AML-193 (cell line): ENCODE results near the gene ITGA1.

Experiments
- DNase-seq, 2 experiments: peaks; one replicate each; lab custom pipeline; 2025; lab: John Stamatoyannopoulos, UW

ITGA1 gene

DNA sequence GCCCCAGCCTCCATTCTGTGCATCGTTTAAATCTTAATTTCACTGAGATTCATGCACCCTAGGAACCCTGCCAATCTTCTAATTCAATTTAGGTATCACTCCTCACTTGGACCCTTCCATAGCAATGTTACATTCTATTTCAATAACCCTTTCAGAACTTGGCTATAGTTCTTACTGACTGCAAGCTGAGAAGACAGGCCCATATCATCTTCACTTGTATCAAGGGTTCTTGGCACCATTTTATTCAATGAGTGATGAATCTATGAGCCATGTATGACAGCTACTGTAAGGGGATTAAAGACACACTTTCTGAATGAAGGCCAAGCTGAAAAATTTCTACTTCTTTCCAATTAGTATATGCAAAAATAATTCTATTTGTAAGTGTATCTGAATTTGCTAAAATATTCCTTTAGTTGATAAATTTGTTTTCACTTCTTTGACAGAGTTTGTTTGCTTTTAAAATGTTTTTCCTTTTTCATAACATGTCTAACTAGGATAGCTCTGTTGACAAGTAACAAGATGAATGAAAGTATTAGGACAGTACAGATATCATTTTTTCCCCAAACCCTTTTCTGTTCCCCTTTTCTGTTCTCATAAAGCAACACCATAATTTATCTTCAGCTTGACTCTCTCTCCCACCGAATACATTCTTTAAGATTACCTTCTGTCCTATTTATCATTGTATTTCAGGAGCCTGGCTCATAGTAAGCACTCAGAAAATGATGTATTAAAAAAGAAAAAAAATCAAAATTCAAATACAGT lies 211.0 kb downstream of the ITGA1 start:
- DNase-seq: no peak

DNA sequence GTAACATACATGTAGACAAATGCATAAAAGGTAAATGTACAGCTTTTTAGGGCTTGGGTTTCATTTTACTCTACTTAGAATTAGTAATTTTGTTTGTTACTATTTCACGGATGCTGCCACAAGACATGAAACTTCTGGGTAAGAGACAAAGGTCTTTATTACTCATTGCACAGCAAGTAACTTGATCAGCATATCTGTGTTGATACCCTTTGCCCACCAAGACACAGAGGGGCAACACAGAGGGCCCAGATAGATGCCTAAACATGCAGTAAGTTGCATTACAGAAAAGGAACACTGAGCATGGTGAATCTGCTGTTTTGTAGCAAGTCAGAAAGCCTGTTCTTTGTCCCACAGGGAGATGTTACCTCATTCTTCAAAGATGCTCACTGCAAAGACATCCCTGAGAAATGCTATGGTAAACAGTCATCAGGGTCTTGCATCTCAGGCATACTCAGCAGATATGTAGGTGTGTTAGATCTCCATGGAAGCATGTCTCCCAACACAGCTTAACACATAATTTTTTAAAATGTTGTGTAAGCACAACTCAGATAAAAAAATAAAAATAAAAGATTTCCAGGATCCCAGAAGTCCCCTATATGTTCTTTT lies 211.7 kb downstream of the ITGA1 start:
- no peak for DNase-seq

DNA sequence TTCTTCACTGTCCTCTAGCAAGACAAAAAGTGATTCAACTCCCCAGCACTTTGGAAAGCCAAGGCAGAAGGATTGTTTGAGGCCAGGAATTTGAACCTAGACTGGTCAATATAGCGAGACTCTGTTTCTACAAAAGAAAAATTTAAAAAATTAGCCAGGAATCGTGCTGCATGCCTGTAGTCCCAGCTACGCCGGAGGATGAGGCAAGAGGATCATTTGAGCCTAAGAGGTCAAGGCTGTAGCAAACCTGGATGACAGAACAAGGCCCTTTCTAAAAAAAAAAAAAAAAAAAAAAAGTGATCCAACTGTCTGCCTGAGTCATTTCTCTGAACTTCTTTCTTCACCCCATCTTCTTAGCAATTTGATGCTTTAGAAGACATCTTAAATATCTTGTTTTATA lies 213.8 kb downstream of the ITGA1 start:
- no peak for DNase-seq

DNA sequence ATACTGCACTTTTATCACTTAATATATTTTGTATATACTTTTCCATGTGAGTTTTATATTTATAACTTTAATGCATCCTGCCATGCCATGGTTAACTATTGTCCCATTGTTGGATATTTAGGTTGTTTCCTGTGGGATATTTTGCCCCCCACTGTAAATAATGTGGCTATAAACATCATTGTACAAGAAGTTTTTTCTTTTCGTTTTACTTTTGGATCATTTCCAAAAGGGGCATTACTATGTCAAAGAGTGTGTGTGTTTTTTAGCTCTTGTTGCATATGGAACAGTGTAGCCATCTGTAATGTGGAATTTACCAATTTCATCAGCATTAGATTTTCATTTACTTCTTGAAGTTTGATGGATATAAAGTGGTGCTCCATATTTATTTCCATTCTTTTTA lies 214.8 kb downstream of the ITGA1 start:
- no peak for DNase-seq

DNA sequence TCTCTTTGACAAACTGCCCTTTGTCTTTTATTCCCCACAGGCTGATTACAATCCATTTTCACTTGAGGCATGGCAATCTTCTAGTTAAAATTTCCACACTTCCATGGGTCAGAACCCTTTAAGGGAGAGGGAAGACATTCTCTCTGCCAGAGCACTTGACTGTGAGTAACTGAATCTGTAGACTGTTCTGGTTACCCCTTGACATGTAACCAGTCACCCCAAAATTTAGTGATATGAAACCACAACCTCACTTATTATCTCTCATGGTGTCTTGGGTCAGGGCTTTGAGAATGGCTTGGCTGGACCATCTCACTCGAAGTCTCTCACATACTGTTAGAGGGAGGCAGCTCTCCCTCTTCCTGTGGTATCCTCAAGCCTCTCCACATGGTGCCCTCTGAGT lies 215.4 kb downstream of the ITGA1 start:
- no peak for DNase-seq

DNA sequence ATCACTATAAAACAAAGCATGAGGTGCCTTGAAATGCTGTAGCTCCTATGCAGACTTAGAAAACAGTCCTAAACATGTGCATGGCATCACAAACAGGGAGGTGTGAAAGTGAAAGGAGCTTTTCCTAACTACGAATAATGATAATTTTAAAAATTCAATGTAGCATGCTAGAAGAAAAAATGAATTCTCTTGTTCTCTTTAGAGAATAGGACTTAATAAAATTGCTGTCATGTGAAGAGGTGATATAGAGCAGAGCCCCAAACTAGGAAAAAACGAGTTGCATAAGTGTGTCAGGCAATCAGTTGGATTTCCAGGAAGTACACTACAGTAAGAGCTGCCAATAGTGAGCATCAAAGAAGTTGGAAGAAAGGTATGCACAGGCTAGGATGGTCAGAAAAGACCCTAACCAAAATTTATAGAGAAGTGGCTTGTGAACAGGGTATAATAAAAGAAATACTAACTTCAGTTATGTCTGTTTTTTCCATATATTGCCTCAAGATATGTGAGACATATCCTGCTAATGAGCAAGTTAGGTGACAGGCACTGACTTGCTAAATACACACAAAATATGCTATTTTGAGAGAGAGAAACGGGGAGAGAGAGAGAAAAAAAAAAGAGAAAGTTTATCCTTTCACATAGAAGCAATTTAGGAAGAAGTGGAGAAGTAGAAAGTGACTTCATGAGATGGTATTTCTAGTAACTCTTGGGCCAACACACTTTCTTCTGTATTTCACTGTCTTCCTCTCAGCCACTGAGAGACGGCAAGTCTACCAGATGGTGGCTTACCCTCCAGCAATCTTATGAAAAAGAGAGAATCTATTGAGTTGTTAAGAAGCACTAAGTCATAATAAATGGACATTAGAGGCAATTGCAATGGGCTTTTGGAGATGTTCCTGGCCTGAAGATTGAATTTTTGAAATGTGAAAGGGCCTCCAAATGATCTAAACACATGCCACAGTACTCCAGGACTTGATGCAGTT lies 219.5 kb downstream of the ITGA1 start:
- no peak for DNase-seq

DNA sequence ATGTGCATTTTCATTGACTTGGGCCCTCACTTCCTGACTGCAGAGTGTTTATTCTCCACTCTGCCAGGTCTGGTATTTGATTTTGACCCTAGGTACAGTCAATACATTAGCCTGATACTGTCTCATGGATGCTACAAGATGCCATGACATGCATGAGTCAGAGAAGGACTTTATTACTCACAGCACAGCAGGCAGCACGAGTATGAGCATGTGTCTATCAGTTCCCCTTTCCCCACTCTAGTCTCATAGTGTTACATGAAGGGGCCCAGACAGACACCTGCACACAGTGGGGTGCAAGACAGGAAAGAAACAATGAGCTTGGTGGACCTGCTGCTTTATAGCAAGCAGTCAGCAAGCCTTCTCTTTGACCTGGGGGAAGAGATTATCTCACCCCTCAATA lies 221.0 kb downstream of the ITGA1 start:
- DNase-seq: peak in 1 of 2 experiments; percentile 24
